Naive thymus-derived CD4-positive, alpha-beta T cell (primary cell): ENCODE results near the gene CSAG1. TPM values are rescaled to one million over a fixed set of nuclear protein-coding genes. Genes with fewer than 3 reads are reported as not detected.
"Not testable (repeated sequence)": the region's sequence is repeated elsewhere in the genome, so short reads cannot be mapped to it uniquely, and the experiment has no call there.

Source experiments
- ATAC-seq: fragments of 150-1000 bp; cut with Tn5 transposase; 2 replicates; pipeline ENCODE4 v1.10.0; 2021; ENCODE audit warnings: mild to moderate bottlenecking, moderate library complexity
- CTCF ChIA-PET: fragments of 350-600 bp; sonication (Branson Sonifier 250); formaldehyde crosslinking; loops from one replicate; lab custom pipeline; 2021; ENCODE audit warnings: antibody characterized with exemption; lab: Charles Lee
- POLR2A ChIA-PET: fragments of 350-600 bp; sonication (Branson Sonifier 250); formaldehyde crosslinking; loops from one replicate; lab custom pipeline; 2021; ENCODE audit warnings: antibody characterized with exemption, inconsistent platforms; lab: Charles Lee
- DNase-seq, 9 donors: peaks; one replicate each; pipeline versions ENCODE4 v3.0.0 to v3.0.0-alpha.2; 2020 to 2022; ENCODE audit warnings: mixed read lengths in 1 of 9
- H3K27ac ChIP-seq: one replicate; pipeline ENCODE4 v1.7.0; 2013; ENCODE audit warnings: mild to moderate bottlenecking, low read depth, low read length, moderate library complexity
- H3K27me3 ChIP-seq, 2 donors: one replicate each; pipeline ENCODE4 v1.7.0; 2013; ENCODE audit warnings: low read length in 2 of 2, mild to moderate bottlenecking in 2 of 2, moderate library complexity in 2 of 2; ENCODE audit not compliant: control insufficient read depth in 2 of 2, insufficient read depth in 2 of 2
- H3K36me3 ChIP-seq, 3 experiments: 1 replicate in 2 of 3; 2 replicates in 1 of 3; pipeline ENCODE4 v1.7.0; 2013; ENCODE audit warnings: low read length in 3 of 3, mild to moderate bottlenecking in 3 of 3, moderate library complexity in 1 of 3; ENCODE audit not compliant: insufficient read depth in 3 of 3, control insufficient read depth in 2 of 3
- H3K4me1 ChIP-seq, 2 donors: one replicate each; pipeline ENCODE4 v1.7.0; 2013; ENCODE audit warnings: low read length in 2 of 2, mild to moderate bottlenecking in 2 of 2, moderate library complexity in 1 of 2; ENCODE audit not compliant: control insufficient read depth in 2 of 2, insufficient read depth in 2 of 2
- H3K4me3 ChIP-seq: 2 replicates; pipeline ENCODE4 v1.7.0; 2013; ENCODE audit warnings: mild to moderate bottlenecking, low read length
- H3K9me3 ChIP-seq, 3 experiments: 1 replicate in 2 of 3; 2 replicates in 1 of 3; pipeline ENCODE4 v1.7.0; 2013; ENCODE audit warnings: low read length in 3 of 3; ENCODE audit not compliant: control insufficient read depth in 2 of 3
- H3K27ac Mint-ChIP-seq, 9 donors: one replicate each; pipeline ENCODE4 v1.8.0; 2020 to 2022; ENCODE audit warnings: mixed read lengths in 9 of 9, mild to moderate bottlenecking in 8 of 9, moderate library complexity in 5 of 9, inconsistent platforms in 2 of 9
- H3K27me3 Mint-ChIP-seq, 5 donors: one replicate each; pipeline ENCODE4 v1.8.0; 2021 to 2022; ENCODE audit warnings: mixed read lengths in 5 of 5, mild to moderate bottlenecking in 1 of 5
- H3K36me3 Mint-ChIP-seq, 5 donors: one replicate each; pipeline ENCODE4 v1.8.0; 2020 to 2022; ENCODE audit warnings: mixed read lengths in 5 of 5, mild to moderate bottlenecking in 3 of 5, inconsistent platforms in 1 of 5
- H3K4me1 Mint-ChIP-seq, 7 donors: one replicate each; pipeline ENCODE4 v1.8.0; 2020 to 2022; ENCODE audit warnings: mixed read lengths in 7 of 7, mild to moderate bottlenecking in 3 of 7, inconsistent platforms in 1 of 7
- H3K4me3 Mint-ChIP-seq, 10 donors: one replicate each; pipeline ENCODE4 v1.8.0; 2020 to 2022; ENCODE audit warnings: mild to moderate bottlenecking in 10 of 10, mixed read lengths in 10 of 10, moderate library complexity in 6 of 10, inconsistent platforms in 2 of 10
- H3K9me3 Mint-ChIP-seq, 11 donors: one replicate each; pipeline ENCODE4 v1.8.0; 2020 to 2022; ENCODE audit warnings: mixed read lengths in 11 of 11, mild to moderate bottlenecking in 4 of 11, inconsistent platforms in 1 of 11, moderate library complexity in 1 of 11
- intact Hi-C, 2 donors: fragments of 100-400 bp; cut with micrococcal nuclease; formaldehyde crosslinking; loops; one replicate each; pipeline ENCODE4 v1.15.1; 2023
- polyA plus RNA-seq, 2 donors: library from polyadenylated mRNA; unstranded; fragments of 300-500 nt; fragmentation: Illumina TruSeq; gene quantifications; one replicate each; pipeline ENCODE4 v1.2.3, GENCODE V29; 2021
- total RNA-seq, 6 experiments: library from RNA in 5 of 6; stranded (reverse) in 5 of 6; gene quantifications; 1 replicate in 5 of 6; 2 replicates in 1 of 6; pipeline ENCODE4 v1.2.3 and lab custom pipeline; 2021 to 2026

The CSAG1 gene
- total RNA-seq = not detected
- not detected for polyA plus RNA-seq
- not detected for total RNA-seq (lab: John Stamatoyannopoulos, UW)

GRCh38 chrX:152733261-152733975, at the start of gene CSAG1, which contains the start of gene MAGEA12:
Gene CSAG1 (minus strand): TSS chrX:152733721. CDS start chrX:152732460, 1,261 bp downstream.
Gene MAGEA12 (plus strand): TSS chrX:152733757. CDS start chrX:152736162, 2,405 bp downstream.
- Histone ChIP-seq H3K9me3 (no peaks in the 10 kb centered on the region), H3K36me3 (no peaks in the 10 kb centered on the region), H3K4me3 (no peak within 1 kb of the TSS), H3K27me3 (no peaks in the 10 kb centered on the region), H3K27ac (no peak within 1 kb of the TSS), H3K4me1 (no peaks in the 10 kb centered on the region)
- no peaks in the 10 kb centered on the region for H3K36me3 Mint-ChIP-seq
- DNase-seq = no peak
- no peak within 1 kb of the TSS for H3K27ac Mint-ChIP-seq
- H3K27me3 Mint-ChIP-seq = peaks cover 0 to 7% (median 3%) of the 10 kb centered on the region in 5 donors
- CTCF ChIA-PET = no interaction called here
- POLR2A ChIA-PET = no interaction called here
- peaks cover 0 to 2% (median 0%) of the 10 kb centered on the region in 7 donors for H3K4me1 Mint-ChIP-seq
- intact Hi-C loops = no loop called here
- ATAC-seq = no peak
- no peak within 1 kb of the TSS for H3K4me3 Mint-ChIP-seq
- no peaks in the 10 kb centered on the region for H3K9me3 Mint-ChIP-seq

GRCh38 chrX:152769549-152770289, 36.2 kb upstream of the CSAG1 start, which contains the start of gene MAGEA6:
Gene MAGEA6 (minus strand): TSS chrX:152769689. CDS start chrX:152767650, 2,039 bp downstream.
- H3K27ac ChIP-seq, DNase-seq, H3K27ac Mint-ChIP-seq, H3K4me1 ChIP-seq, intact Hi-C loops, H3K27me3 ChIP-seq, H3K9me3 Mint-ChIP-seq, H3K4me1 Mint-ChIP-seq, H3K4me3 Mint-ChIP-seq, POLR2A ChIA-PET, H3K9me3 ChIP-seq, CTCF ChIA-PET, H3K36me3 Mint-ChIP-seq, H3K4me3 ChIP-seq, H3K36me3 ChIP-seq, ATAC-seq, H3K27me3 Mint-ChIP-seq: not testable (repeated sequence)

- H3K27ac Mint-ChIP-seq, H3K36me3 Mint-ChIP-seq, DNase-seq, H3K36me3 ChIP-seq, POLR2A ChIA-PET, ATAC-seq, H3K9me3 ChIP-seq, H3K27ac ChIP-seq, H3K4me1 ChIP-seq, H3K9me3 Mint-ChIP-seq, H3K27me3 Mint-ChIP-seq, H3K4me3 Mint-ChIP-seq, H3K27me3 ChIP-seq, H3K4me3 ChIP-seq, CTCF ChIA-PET, intact Hi-C loops, H3K4me1 Mint-ChIP-seq: not testable (repeated sequence)
Observed at GRCh38 chrX:152766562-152766961, 33.0 kb upstream of the CSAG1 start.

GRCh38 chrX:152761582-152761981, 28.1 kb upstream of the CSAG1 start:
- H3K4me1 ChIP-seq, H3K27ac ChIP-seq, H3K27me3 ChIP-seq, H3K4me3 Mint-ChIP-seq, H3K27ac Mint-ChIP-seq, POLR2A ChIA-PET, ATAC-seq, H3K36me3 Mint-ChIP-seq, H3K36me3 ChIP-seq, CTCF ChIA-PET, H3K4me3 ChIP-seq, intact Hi-C loops, DNase-seq, H3K27me3 Mint-ChIP-seq, H3K9me3 ChIP-seq, H3K4me1 Mint-ChIP-seq, H3K9me3 Mint-ChIP-seq: not testable (repeated sequence)

- H3K9me3 Mint-ChIP-seq, H3K4me3 ChIP-seq, CTCF ChIA-PET, H3K27me3 Mint-ChIP-seq, H3K4me1 Mint-ChIP-seq, H3K36me3 Mint-ChIP-seq, POLR2A ChIA-PET, H3K4me3 Mint-ChIP-seq, H3K4me1 ChIP-seq, ATAC-seq, intact Hi-C loops, H3K9me3 ChIP-seq, DNase-seq, H3K27ac ChIP-seq, H3K36me3 ChIP-seq, H3K27me3 ChIP-seq, H3K27ac Mint-ChIP-seq: not testable (repeated sequence)
Observed at GRCh38 chrX:152759544-152759943, 26.0 kb upstream of the CSAG1 start.

- H3K36me3 Mint-ChIP-seq, POLR2A ChIA-PET, H3K4me3 Mint-ChIP-seq: not testable (repeated sequence)
Observed at GRCh38 chrX:152758918-152759317, 25.4 kb upstream of the CSAG1 start, which contains the start of gene CSAG3. Gene CSAG3 (plus strand): TSS chrX:152759218.

More at GRCh38 chrX:152758918-152759317, 25.4 kb upstream of the CSAG1 start, which contains the start of gene CSAG3:
- H3K4me3 ChIP-seq, ATAC-seq, intact Hi-C loops, H3K27me3 ChIP-seq, H3K4me1 Mint-ChIP-seq, CTCF ChIA-PET, H3K27ac ChIP-seq, DNase-seq, H3K27ac Mint-ChIP-seq, H3K9me3 ChIP-seq, H3K4me1 ChIP-seq, H3K36me3 ChIP-seq, H3K27me3 Mint-ChIP-seq, H3K9me3 Mint-ChIP-seq: not testable (repeated sequence)
